H9 (cell line): Measurements from ENCODE around the gene PRKCA. TPM values are rescaled to one million over a fixed set of nuclear protein-coding genes. Genes with fewer than 3 reads are reported as not detected.
A peak's percentile ranks its signal among the peaks of the same experiment; 100 is the strongest.

Source experiments
- DNase-seq: peaks from one replicate; pipeline ENCODE4 v3.0.0-alpha.2; 2017
- H2AFZ ChIP-seq: one replicate; pipeline ENCODE4 v1.6.1; 2013; ENCODE audit warnings: mild to moderate bottlenecking, low read length, control low read depth, moderate library complexity
- H2AK5ac ChIP-seq: 2 replicates; pipeline ENCODE4 v1.6.1; 2013; ENCODE audit warnings: low read length, control low read depth, mixed read lengths; ENCODE audit not compliant: insufficient read length
- H2BK120ac ChIP-seq: one replicate; pipeline ENCODE4 v1.6.1; 2013; ENCODE audit warnings: low read depth, mild to moderate bottlenecking, low read length, control low read depth, inconsistent platforms; ENCODE audit not compliant: poor library complexity, severe bottlenecking
- H2BK12ac ChIP-seq: 2 replicates; pipeline ENCODE4 v1.6.1; 2013; ENCODE audit warnings: low read length, control low read depth, mixed read lengths, low read depth; ENCODE audit not compliant: insufficient read length
- H2BK15ac ChIP-seq: 2 replicates; pipeline ENCODE4 v1.6.1; 2013; ENCODE audit warnings: low read depth, low read length, control low read depth
- H2BK20ac ChIP-seq: one replicate; pipeline ENCODE4 v1.6.1; 2013; ENCODE audit warnings: low read depth, mild to moderate bottlenecking, low read length, control low read depth, inconsistent platforms; ENCODE audit not compliant: poor library complexity, severe bottlenecking
- H2BK5ac ChIP-seq: 2 replicates; pipeline ENCODE4 v1.6.1; 2013; ENCODE audit warnings: low read length, control low read depth, mixed read lengths; ENCODE audit not compliant: insufficient read length
- H3K14ac ChIP-seq: 2 replicates; pipeline ENCODE4 v1.6.1; 2013; ENCODE audit warnings: low read length, control low read depth; ENCODE audit not compliant: insufficient read depth
- H3K18ac ChIP-seq: 2 replicates; pipeline ENCODE4 v1.6.1; 2013; ENCODE audit warnings: low read depth, mild to moderate bottlenecking, mixed read lengths, low read length, control low read depth; ENCODE audit not compliant: insufficient read length
- H3K23ac ChIP-seq: 2 replicates; pipeline ENCODE4 v1.6.1; 2013; ENCODE audit warnings: low read length, control low read depth, mixed read lengths, low read depth; ENCODE audit not compliant: insufficient read length
- H3K23me2 ChIP-seq: 2 replicates; pipeline ENCODE4 v1.6.1; 2013; ENCODE audit warnings: low read depth, mild to moderate bottlenecking, mixed read lengths, low read length, control low read depth; ENCODE audit not compliant: insufficient read length, poor library complexity, severe bottlenecking
- H3K27ac ChIP-seq: 2 replicates; pipeline ENCODE4 v1.5.1; 2013; ENCODE audit warnings: low read length, control low read depth, mixed read lengths, low read depth; ENCODE audit not compliant: insufficient read length
- H3K27me3 ChIP-seq: 2 replicates; pipeline ENCODE4 v1.6.1; 2013; ENCODE audit warnings: low read length, control low read depth, inconsistent platforms; ENCODE audit not compliant: insufficient read depth
- H3K4ac ChIP-seq: 2 replicates; pipeline ENCODE4 v1.6.1; 2013; ENCODE audit warnings: low read depth, mild to moderate bottlenecking, control low read depth, inconsistent platforms, low read length, moderate library complexity
- H3K4me1 ChIP-seq: 2 replicates; pipeline ENCODE4 v1.6.1; 2013; ENCODE audit warnings: low read length, control low read depth, inconsistent platforms; ENCODE audit not compliant: insufficient read depth
- H3K4me2 ChIP-seq: 2 replicates; pipeline ENCODE4 v1.6.1; 2013; ENCODE audit warnings: low read length, control low read depth, mixed read lengths; ENCODE audit not compliant: insufficient read length, insufficient read depth
- H3K56ac ChIP-seq: 2 replicates; pipeline ENCODE4 v1.6.1; 2013; ENCODE audit warnings: low read depth, mild to moderate bottlenecking, mixed read lengths, low read length, control low read depth; ENCODE audit not compliant: insufficient read length
- H3K79me1 ChIP-seq: 2 replicates; pipeline ENCODE4 v1.6.1; 2013; ENCODE audit warnings: low read depth, mild to moderate bottlenecking, moderate library complexity, low read length, control low read depth, inconsistent platforms; ENCODE audit not compliant: insufficient read depth, poor library complexity, severe bottlenecking
- H3K79me2 ChIP-seq: 2 replicates; pipeline ENCODE4 v1.6.1; 2013; ENCODE audit warnings: low read length, control low read depth, inconsistent platforms; ENCODE audit not compliant: insufficient read depth
- H3K9ac ChIP-seq: 2 replicates; pipeline ENCODE4 v1.6.1; 2013; ENCODE audit warnings: low read length, control low read depth, mixed read lengths; ENCODE audit not compliant: insufficient read length; ENCODE audit errors: extremely low read depth
- H3K9me3 ChIP-seq: one replicate; pipeline ENCODE4 v1.6.1; 2013; ENCODE audit warnings: low read depth, low read length, inconsistent platforms; ENCODE audit not compliant: control insufficient read depth
- H3T11ph ChIP-seq: one replicate; pipeline ENCODE4 v1.6.1; 2013; ENCODE audit warnings: mild to moderate bottlenecking, low read length, control low read depth, inconsistent platforms
- H4K20me1 ChIP-seq: one replicate; pipeline ENCODE4 v1.6.1; 2013; ENCODE audit not compliant: control insufficient read depth, insufficient read length, insufficient read depth
- H4K5ac ChIP-seq: 2 replicates; pipeline ENCODE4 v1.6.1; 2013; ENCODE audit warnings: low read depth, mild to moderate bottlenecking, mixed read lengths, low read length, control low read depth; ENCODE audit not compliant: insufficient read length
- H4K8ac ChIP-seq: replicated peaks from 2 replicates; pipeline ENCODE4 v1.6.1; 2013; ENCODE audit warnings: low read length, control low read depth, mixed read lengths, low read depth; ENCODE audit not compliant: insufficient read length
- H4K91ac ChIP-seq: 2 replicates; pipeline ENCODE4 v1.6.1; 2013; ENCODE audit warnings: low read depth, mild to moderate bottlenecking, moderate library complexity, mixed read lengths, low read length, control low read depth; ENCODE audit not compliant: insufficient read length
- H3K27ac Mint-ChIP-seq, 3 experiments: 2 replicates in 2 of 3; 3 replicates in 1 of 3; pipeline ENCODE4 v1.8.0; 2020 to 2021; ENCODE audit warnings: mixed read lengths in 3 of 3, mild to moderate bottlenecking in 1 of 3, moderate library complexity in 1 of 3
- H3K27me3 Mint-ChIP-seq: 2 replicates; pipeline ENCODE4 v1.8.0; 2021; ENCODE audit warnings: low read depth, mild to moderate bottlenecking, moderate library complexity, mixed read lengths
- H3K36me3 Mint-ChIP-seq, 3 experiments: 2 replicates in 2 of 3; 3 replicates in 1 of 3; pipeline ENCODE4 v1.8.0; 2020 to 2021; ENCODE audit warnings: low read depth in 3 of 3, mixed read lengths in 3 of 3; ENCODE audit not compliant: insufficient read depth in 1 of 3
- H3K4me1 Mint-ChIP-seq, 2 experiments: 2 replicates each; pipeline ENCODE4 v1.8.0; 2020; ENCODE audit warnings: mixed read lengths in 2 of 2
- H3K4me3 Mint-ChIP-seq, 2 experiments: 2 replicates in 1 of 2; 3 replicates in 1 of 2; pipeline ENCODE4 v1.8.0; 2020 to 2021; ENCODE audit warnings: mild to moderate bottlenecking in 2 of 2, mixed read lengths in 2 of 2, moderate library complexity in 1 of 2
- H3K9me3 Mint-ChIP-seq, 2 experiments: 2 replicates in 1 of 2; 3 replicates in 1 of 2; pipeline ENCODE4 v1.8.0; 2020; ENCODE audit warnings: mild to moderate bottlenecking in 2 of 2, mixed read lengths in 2 of 2, moderate library complexity in 1 of 2
- WGBS: extraction: QIAGEN DNeasy Blood & Tissue Kit; methylation state at CpG from one replicate; pipeline ENCODE4 v1.1.7; 2013; ENCODE audit warnings: missing lambda C conversion rate, low lambda C conversion rate, mixed read lengths; ENCODE audit not compliant: insufficient read length; ENCODE audit errors: extremely low coverage; 5-methylcytosine and 5-hydroxymethylcytosine counted together
- total RNA-seq: library from RNA; stranded (reverse); gene quantifications from 2 replicates; pipeline ENCODE4 v1.2.1, GENCODE V29; 2021
- TF ChIP-seq, protein P1 (sequence below): fragments of 200-600 bp; sonication (generic); conservative IDR thresholded peaks from 3 replicates; pipeline ENCODE4 v1.8.0; 2021; ENCODE audit warnings: antibody characterized with exemption, mild to moderate bottlenecking

PRKCA gene
- total RNA-seq, 1 experiment from 2014 or later: 10.5 TPM

DNA sequence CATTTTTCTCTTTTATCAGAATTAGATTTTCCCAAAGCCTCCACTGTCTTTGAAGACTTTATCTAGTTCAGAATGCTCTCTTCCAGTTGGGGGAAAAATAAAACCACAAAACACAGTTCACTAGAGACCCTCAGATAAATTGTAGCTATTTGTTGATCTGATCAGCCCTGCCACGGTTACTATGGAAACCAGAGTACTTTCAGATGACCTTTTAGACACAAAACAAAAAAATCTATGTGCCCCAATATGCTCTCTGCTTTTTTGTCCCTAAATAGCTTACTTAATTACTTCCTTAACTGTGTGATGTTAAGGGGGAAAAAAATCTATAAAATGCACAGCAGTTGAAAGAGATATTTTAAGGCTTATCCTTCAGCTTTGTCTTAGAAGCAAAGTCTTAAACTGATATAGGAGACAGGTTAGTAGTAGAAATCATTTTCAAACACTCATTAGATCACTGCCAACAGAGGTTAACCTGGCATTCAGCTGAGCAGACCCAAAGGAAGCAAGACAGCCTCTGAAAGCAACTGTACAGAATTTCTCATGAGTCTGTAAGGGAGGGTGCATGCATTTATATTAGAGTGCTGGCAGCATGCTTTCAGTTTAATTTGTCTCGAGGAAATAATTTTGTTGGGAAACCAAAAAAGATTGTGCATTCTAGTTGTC is 402.6 kb downstream of the PRKCA start:
- Histone ChIP-seq H4K8ac (no peak overlapping the region), H3K27ac (no peak overlapping the region), H4K5ac (no peak overlapping the region), H3K4me2 (no peak overlapping the region), H3K23me2 (no peaks in the 10 kb centered on the region), H3K14ac (no peak overlapping the region), H2BK20ac (no peak overlapping the region), H3K79me1 (no peaks in the 10 kb centered on the region), H2BK5ac (no peak overlapping the region), H3K27me3 (no peaks in the 10 kb centered on the region), H2BK120ac (no peak overlapping the region), H3K4ac (no peak overlapping the region), H3K9me3 (no peaks in the 10 kb centered on the region), H3K23ac (no peak overlapping the region), H4K20me1 (no peaks in the 10 kb centered on the region), H2BK15ac (no peak overlapping the region), H4K91ac (no peak overlapping the region), H2BK12ac (no peak overlapping the region), H3T11ph (peak overlapping the region; percentile 45), H3K56ac (no peak overlapping the region), H2AFZ (no peak overlapping the region), H3K9ac (no peak overlapping the region), H3K18ac (no peak overlapping the region), H2AK5ac (no peak overlapping the region), H3K4me1 (no peaks in the 10 kb centered on the region), H3K79me2 (no peaks in the 10 kb centered on the region)
- H3K9me3 Mint-ChIP-seq: no peaks in the 10 kb centered on the region
- peaks cover 0 to 3% of the 10 kb centered on the region in 2 experiments; a peak in 1 of 4 replicates for H3K4me1 Mint-ChIP-seq
- H3K4me3 Mint-ChIP-seq: no peak overlapping the region
- no peak overlapping the region for H3K27ac Mint-ChIP-seq
- no peaks in the 10 kb centered on the region for H3K36me3 Mint-ChIP-seq
- TF ChIP-seq, protein P1, sequence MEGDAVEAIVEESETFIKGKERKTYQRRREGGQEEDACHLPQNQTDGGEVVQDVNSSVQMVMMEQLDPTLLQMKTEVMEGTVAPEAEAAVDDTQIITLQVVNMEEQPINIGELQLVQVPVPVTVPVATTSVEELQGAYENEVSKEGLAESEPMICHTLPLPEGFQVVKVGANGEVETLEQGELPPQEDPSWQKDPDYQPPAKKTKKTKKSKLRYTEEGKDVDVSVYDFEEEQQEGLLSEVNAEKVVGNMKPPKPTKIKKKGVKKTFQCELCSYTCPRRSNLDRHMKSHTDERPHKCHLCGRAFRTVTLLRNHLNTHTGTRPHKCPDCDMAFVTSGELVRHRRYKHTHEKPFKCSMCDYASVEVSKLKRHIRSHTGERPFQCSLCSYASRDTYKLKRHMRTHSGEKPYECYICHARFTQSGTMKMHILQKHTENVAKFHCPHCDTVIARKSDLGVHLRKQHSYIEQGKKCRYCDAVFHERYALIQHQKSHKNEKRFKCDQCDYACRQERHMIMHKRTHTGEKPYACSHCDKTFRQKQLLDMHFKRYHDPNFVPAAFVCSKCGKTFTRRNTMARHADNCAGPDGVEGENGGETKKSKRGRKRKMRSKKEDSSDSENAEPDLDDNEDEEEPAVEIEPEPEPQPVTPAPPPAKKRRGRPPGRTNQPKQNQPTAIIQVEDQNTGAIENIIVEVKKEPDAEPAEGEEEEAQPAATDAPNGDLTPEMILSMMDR: no peak
- no peak for DNase-seq
- H3K27me3 Mint-ChIP-seq: no peaks in the 10 kb centered on the region
- no CpG with 5 or more reads among the region's 2 CpGs for WGBS
